ENCODE data around the gene USP40. TPM values are rescaled to one million over a fixed set of nuclear protein-coding genes. Genes with fewer than 3 reads are reported as not detected.

Gene USP40
- total RNA-seq, 1 experiment from 2014 or later, result 10.3 TPM

DNA sequence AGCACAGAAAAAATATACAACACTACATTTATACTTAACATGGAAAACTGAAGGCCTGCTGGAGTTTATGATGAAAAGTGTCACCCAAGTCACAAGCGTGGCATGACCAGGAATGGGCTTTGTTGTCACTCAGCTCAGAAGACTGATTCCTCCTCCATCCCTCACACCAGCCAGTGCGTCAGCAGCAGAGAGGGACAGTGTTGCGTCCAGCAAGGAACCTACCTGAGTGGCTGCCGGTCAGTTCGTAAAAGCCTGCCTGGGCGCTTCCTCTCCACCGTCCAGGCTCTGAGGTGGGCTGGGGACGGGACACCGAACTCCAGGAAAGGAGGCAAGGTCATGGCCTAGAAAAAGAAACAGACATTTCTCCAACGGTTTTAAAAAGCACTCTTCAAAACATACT lies 77.4 kb downstream of the USP40 start (continued):
- TF ChIP-seq, protein P1, sequence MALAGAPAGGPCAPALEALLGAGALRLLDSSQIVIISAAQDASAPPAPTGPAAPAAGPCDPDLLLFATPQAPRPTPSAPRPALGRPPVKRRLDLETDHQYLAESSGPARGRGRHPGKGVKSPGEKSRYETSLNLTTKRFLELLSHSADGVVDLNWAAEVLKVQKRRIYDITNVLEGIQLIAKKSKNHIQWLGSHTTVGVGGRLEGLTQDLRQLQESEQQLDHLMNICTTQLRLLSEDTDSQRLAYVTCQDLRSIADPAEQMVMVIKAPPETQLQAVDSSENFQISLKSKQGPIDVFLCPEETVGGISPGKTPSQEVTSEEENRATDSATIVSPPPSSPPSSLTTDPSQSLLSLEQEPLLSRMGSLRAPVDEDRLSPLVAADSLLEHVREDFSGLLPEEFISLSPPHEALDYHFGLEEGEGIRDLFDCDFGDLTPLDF (CRISPR knock-in tag; IDR thresholded peaks at IDR 0.05), result no peak
- TF ChIP-seq ZSCAN18 (CRISPR knock-in tag; IDR thresholded peaks at IDR 0.05) (no peak), MAX (CRISPR knock-in tag; IDR thresholded peaks at IDR 0.05) (no peak), NR2C2 (CRISPR knock-in tag; IDR thresholded peaks at IDR 0.05) (no peak)

DNA sequence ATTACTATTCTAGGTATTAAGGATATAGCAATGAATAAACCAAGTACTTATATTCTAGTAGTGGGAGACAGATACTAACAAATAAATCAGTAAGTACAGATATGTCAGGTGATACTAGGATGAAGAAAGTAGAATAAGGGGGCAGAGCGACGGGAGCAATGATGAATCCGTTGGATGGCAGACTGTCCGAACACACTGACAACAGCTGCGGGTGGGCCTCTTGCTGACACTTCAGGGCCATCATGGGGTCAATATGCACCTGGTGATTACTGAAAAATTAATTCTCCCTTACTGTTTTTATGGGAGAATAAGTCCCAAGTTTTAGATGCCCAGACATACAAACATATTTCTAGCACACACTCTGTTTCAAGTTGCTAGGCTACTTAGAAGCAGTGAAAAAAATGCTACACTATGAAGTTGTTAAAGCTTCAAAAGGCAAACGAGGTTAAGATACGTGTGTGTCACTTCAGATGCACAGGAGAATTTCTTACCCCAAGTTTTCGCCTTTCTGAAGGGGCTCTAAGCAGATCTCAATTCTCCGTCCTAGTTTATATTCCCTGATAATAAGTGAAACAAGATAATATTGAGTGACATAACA lies 78.7 kb downstream of the USP40 start:
- ChIA-PET POLR2A (no interaction called here), CTCF (no interaction called here)
- no peaks in the 10 kb centered on the region for H3K27me3 Mint-ChIP-seq (ENCODE audit: low read depth)
- ATAC-seq (no peak), DNase-seq (ENCODE audit: low spot score) (no peak)
- TF ChIP-seq, protein P2, sequence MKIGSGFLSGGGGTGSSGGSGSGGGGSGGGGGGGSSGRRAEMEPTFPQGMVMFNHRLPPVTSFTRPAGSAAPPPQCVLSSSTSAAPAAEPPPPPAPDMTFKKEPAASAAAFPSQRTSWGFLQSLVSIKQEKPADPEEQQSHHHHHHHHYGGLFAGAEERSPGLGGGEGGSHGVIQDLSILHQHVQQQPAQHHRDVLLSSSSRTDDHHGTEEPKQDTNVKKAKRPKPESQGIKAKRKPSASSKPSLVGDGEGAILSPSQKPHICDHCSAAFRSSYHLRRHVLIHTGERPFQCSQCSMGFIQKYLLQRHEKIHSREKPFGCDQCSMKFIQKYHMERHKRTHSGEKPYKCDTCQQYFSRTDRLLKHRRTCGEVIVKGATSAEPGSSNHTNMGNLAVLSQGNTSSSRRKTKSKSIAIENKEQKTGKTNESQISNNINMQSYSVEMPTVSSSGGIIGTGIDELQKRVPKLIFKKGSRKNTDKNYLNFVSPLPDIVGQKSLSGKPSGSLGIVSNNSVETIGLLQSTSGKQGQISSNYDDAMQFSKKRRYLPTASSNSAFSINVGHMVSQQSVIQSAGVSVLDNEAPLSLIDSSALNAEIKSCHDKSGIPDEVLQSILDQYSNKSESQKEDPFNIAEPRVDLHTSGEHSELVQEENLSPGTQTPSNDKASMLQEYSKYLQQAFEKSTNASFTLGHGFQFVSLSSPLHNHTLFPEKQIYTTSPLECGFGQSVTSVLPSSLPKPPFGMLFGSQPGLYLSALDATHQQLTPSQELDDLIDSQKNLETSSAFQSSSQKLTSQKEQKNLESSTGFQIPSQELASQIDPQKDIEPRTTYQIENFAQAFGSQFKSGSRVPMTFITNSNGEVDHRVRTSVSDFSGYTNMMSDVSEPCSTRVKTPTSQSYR (CRISPR knock-in tag; IDR thresholded peaks at IDR 0.05), result no peak
- TF ChIP-seq, protein P3, sequence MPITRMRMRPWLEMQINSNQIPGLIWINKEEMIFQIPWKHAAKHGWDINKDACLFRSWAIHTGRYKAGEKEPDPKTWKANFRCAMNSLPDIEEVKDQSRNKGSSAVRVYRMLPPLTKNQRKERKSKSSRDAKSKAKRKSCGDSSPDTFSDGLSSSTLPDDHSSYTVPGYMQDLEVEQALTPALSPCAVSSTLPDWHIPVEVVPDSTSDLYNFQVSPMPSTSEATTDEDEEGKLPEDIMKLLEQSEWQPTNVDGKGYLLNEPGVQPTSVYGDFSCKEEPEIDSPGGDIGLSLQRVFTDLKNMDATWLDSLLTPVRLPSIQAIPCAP (CRISPR knock-in tag; IDR thresholded peaks at IDR 0.05), result no peak
- no peak for TF ChIP-seq AR (CRISPR knock-in tag; IDR thresholded peaks at IDR 0.05)
- no peak for TF ChIP-seq RELA (CRISPR knock-in tag; IDR thresholded peaks at IDR 0.05; ENCODE audit: borderline replicate concordance)
- no peak for TF ChIP-seq NFE2L1 (CRISPR knock-in tag; IDR thresholded peaks at IDR 0.05)
- no peak for TF ChIP-seq JAZF1 (CRISPR knock-in tag; IDR thresholded peaks at IDR 0.05)
- TF ChIP-seq, protein P4, sequence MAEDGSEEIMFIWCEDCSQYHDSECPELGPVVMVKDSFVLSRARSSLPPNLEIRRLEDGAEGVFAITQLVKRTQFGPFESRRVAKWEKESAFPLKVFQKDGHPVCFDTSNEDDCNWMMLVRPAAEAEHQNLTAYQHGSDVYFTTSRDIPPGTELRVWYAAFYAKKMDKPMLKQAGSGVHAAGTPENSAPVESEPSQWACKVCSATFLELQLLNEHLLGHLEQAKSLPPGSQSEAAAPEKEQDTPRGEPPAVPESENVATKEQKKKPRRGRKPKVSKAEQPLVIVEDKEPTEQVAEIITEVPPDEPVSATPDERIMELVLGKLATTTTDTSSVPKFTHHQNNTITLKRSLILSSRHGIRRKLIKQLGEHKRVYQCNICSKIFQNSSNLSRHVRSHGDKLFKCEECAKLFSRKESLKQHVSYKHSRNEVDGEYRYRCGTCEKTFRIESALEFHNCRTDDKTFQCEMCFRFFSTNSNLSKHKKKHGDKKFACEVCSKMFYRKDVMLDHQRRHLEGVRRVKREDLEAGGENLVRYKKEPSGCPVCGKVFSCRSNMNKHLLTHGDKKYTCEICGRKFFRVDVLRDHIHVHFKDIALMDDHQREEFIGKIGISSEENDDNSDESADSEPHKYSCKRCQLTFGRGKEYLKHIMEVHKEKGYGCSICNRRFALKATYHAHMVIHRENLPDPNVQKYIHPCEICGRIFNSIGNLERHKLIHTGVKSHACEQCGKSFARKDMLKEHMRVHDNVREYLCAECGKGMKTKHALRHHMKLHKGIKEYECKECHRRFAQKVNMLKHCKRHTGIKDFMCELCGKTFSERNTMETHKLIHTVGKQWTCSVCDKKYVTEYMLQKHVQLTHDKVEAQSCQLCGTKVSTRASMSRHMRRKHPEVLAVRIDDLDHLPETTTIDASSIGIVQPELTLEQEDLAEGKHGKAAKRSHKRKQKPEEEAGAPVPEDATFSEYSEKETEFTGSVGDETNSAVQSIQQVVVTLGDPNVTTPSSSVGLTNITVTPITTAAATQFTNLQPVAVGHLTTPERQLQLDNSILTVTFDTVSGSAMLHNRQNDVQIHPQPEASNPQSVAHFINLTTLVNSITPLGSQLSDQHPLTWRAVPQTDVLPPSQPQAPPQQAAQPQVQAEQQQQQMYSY (CRISPR knock-in tag; IDR thresholded peaks at IDR 0.05), result no peak
- no peak for TF ChIP-seq SP1 (CRISPR knock-in tag; conservative IDR thresholded peaks at IDR 0.05)
- no peak for TF ChIP-seq ZBTB43 (CRISPR knock-in tag; IDR thresholded peaks at IDR 0.05)
- TF ChIP-seq ETV6 (CRISPR knock-in tag; IDR thresholded peaks at IDR 0.05), result no peak
- TF ChIP-seq, protein P5, sequence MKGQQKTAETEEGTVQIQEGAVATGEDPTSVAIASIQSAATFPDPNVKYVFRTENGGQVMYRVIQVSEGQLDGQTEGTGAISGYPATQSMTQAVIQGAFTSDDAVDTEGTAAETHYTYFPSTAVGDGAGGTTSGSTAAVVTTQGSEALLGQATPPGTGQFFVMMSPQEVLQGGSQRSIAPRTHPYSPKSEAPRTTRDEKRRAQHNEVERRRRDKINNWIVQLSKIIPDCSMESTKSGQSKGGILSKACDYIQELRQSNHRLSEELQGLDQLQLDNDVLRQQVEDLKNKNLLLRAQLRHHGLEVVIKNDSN (CRISPR knock-in tag; IDR thresholded peaks at IDR 0.05), result no peak
- no peaks in the 10 kb centered on the region for H3K4me1 Mint-ChIP-seq
- H3K4me3 Mint-ChIP-seq, result no peak overlapping the region
- H3K27ac Mint-ChIP-seq, result no peak overlapping the region
- peaks cover 19% of the 10 kb centered on the region for H3K36me3 Mint-ChIP-seq
- H3K9me3 Mint-ChIP-seq, result peaks cover 8% of the 10 kb centered on the region
